ENCODE measurements around the gene SOAT2.
"Not testable (repeated sequence)": the region's sequence is repeated elsewhere in the genome, so short reads cannot be mapped to it uniquely, and the experiment has no call there.

SOAT2 gene

DNA sequence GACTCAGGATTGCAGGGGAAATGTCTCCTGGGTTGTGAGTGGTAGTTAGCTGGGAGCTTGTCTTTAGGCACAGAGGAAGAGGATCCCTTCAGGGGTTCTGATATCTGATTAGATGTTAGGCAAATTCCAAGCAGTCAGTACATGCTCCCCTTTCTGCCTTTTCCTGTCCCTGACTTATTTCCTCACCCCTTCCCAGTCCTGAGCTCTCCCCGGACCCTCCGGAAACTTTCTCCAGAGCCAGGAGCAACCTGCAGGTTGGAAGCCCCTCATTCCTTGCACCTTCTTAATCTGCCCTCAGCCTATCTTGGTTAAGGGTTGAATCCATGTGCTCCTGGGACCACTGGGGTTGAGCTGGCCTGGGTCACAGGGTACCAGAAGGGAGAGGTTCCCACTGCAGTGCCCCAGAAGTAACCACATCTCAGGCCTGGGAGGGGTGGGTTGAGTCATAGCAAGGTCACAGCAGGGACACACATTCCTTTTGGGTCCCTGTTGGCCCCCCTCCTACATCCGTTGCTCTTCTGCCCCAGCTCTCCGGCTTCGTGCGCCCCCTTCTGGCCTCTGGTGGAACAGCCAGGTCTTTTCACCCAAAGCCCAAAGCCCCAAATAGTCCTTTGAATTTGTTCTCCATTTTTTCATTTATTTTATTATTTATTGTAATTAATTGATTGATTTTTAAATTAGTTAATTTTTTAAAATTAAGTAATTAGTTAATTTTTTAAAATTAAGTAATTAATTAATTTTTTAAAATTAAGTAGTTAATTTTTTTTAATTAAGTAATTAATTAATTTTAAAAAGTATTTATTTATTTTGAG is 4.0 kb upstream of the SOAT2 start:
- H3K4me3 ChIP-seq (ENCODE audit: low read length) = no peak overlapping the region

DNA sequence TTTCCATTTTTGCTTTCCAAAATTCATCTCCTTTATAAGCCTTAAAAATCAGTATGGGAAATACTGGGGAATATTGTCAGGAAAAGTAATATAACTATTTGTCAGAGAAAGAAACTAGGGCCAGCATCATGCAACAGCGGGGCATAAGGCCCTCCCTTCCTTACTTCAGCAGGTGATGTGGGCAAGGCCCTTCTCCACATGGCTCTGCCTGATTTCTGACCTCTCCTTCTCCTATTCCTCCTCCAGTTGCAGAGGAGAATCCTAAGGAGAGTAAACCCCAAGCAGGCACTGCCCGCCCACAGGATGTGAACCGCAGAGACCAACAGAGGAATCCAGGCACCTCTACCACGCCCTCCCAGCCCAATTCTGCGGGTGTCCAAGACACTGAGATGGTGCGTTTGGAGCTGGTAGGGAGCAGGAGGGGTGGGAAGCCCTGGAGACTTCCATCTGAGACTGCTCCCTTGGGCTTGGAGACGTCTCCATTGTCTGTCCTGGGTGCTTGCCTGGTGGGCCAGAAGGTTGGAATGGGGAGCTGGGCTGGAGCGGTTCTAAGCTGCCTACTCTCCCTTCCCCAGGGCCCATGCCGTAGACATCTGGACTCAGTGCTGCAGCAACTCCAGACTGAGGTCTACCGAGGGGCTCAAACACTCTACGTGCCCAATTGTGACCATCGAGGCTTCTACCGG is 2.7 kb upstream of the SOAT2 start:
- DNase-seq (ENCODE audit: low read depth, low spot score) = no peak
- no peak overlapping the region for H3K4me3 ChIP-seq (ENCODE audit: low read length)

More for the DNA sequence above, 4.0 kb upstream of the SOAT2 start:
- DNase-seq (ENCODE audit: low read depth, low spot score) = peak; percentile 72

DNA sequence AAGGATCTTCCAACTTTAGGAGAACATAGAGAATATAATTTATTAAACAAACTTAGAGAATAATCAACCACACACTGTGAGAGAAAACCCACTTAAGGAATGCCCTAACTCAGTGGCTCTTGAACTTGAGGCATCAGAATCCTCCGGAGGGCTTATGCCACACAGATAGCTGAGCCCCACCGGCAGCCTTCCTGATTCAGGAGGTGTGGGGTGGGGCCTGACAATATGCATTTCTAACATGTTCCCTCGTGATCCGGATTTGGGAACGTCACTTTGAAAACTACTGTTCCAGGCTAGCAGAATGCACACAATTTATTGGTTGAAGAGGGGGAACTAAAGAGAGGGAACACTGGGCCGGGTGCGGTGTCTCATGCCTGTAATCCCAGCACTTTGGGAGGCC is 2.0 kb upstream of the SOAT2 start:
- DNase-seq (ENCODE audit: low read depth, low spot score) = no peak
- H3K4me3 ChIP-seq (ENCODE audit: low read length) = no peak overlapping the region

DNA sequence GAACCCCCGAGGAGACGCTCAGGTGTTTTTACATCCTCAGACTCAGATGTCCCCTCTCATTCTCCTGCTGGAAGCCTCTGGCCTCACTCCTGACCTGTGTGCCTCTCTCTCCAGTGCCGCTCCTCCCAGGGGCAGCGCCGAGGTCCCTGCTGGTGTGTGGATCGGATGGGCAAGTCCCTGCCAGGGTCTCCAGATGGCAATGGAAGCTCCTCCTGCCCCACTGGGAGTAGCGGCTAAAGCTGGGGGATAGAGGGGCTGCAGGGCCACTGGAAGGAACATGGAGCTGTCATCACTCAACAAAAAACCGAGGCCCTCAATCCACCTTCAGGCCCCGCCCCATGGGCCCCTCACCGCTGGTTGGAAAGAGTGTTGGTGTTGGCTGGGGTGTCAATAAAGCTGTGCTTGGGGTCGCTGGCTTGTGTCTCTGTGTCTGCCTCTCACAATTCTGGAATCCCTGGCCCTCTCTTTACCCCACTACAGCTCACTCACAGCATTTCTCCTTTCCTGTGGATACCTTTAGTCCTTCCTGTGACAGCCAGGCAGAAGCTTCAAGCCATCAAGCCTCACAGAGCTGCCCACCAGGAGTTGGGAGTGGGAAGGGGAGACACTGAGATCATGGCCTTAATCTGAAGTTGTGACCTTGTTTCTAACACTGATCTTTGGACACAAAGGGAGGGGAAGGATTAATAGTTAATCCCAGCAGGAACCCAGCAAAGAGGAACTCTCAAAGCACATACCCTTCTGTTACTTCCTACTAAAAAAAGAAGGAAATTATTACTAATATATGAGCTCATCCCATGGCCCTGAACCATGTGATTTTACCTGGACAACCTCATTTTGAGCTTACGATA is 1.1 kb upstream of the SOAT2 start:
- DNase-seq (ENCODE audit: low read depth, low spot score) = no peak
- H3K4me3 ChIP-seq (ENCODE audit: low read length) = no peak overlapping the region

DNA sequence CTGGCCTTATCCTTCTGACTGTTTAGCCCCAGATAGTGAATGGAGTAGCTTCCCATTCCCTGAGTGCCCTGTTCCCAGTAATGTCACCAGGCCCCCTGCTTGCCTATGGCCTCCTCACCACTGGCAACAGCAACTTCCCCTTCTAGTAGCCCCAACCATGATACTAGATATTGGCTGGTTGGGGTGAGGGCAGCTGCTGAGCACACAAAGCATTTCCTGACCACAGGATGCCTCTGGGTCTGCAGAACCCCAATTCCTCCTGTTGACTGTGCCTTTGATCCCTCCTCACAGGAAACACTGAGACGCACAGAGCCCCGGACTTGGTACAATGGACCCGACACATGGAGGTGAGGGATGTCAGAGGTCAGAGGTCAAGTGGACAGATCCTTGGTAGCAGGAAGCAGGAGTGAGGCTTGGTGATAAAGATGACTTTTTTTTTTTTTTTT is 597 bp downstream of the SOAT2 start:
- peak; percentile 41 for DNase-seq (ENCODE audit: low read depth, low spot score)

DNA sequence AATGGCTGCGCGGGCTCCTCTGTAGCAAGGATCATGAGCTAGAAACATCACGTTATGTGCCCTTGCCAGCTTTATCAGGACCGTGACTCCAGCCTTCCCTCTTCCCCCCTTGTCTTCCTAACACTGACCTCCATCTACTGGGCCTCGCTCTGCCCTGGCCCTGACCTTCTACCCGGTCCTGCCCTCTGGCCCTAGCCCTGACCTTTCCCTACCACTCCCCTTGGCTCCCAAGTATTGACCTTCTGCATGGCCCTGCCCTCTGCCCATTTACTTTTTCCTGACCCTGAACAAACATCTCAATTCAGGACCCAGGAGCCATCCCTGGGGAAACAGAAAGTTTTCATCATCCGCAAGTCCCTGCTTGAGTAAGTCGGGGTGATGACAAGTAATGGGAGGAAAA is 2.0 kb downstream of the SOAT2 start:
- H3K4me3 ChIP-seq (ENCODE audit: low read length) = no peak overlapping the region
- no peak for DNase-seq (ENCODE audit: low read depth, low spot score)

More for the DNA sequence above, 597 bp downstream of the SOAT2 start:
- H3K4me3 ChIP-seq (ENCODE audit: low read length) = no peak overlapping the region

DNA sequence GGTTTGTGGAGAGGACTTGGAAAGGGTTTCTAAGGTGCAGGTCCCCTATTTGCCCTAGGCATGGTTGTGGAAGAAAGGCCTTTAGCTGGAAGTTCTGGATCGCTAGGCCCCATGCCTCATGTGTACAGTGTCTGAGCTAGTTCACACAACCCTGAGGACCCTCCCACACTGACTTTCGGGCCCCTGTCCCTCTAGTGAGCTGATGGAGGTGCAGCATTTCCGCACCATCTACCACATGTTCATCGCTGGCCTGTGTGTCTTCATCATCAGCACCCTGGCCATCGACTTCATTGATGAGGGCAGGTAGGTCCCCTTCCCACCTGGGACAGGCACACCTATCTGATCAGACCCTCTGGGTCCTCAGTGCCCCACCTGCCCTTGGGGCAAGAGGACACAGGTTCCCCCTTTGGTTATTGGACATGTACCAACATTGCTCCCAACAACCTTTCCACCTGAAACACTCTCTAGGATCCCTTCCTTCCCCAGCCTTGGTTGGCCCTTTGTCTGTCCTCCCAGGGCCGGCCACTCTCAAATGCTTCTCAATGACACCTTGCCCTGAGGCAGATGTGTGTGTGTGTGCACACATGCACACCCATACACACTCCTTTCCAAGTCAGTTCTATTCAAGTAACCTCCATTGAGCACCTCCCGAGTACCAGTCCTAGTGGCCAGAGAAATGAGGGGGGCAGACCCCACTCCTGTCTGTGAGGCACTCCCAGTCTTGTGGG is 2.6 kb downstream of the SOAT2 start:
- no peak overlapping the region for H3K4me3 ChIP-seq (ENCODE audit: low read length)
- DNase-seq (ENCODE audit: low read depth, low spot score) = no peak

DNA sequence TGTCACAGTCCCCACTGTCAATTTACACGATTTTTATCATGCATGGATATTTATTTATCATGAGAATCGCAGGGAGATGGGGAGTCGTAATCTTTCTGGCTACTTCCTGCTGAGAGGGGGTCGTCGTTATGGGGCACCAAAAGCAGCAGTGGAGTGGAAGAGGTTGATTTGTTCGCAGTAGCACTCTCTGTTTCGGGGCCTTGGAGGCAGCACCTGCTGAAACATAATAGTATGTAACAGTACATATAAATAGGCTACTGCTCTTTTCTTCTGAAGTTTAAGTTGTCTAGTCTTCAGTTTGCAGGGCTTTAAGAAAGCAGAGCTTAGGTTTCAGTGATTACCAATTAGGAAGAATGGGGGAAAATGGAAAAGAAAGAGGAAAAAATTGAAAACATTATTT is 3.8 kb downstream of the SOAT2 start:
- no peak for DNase-seq (ENCODE audit: low read depth, low spot score)
- no peak overlapping the region for H3K4me3 ChIP-seq (ENCODE audit: low read length)

DNA sequence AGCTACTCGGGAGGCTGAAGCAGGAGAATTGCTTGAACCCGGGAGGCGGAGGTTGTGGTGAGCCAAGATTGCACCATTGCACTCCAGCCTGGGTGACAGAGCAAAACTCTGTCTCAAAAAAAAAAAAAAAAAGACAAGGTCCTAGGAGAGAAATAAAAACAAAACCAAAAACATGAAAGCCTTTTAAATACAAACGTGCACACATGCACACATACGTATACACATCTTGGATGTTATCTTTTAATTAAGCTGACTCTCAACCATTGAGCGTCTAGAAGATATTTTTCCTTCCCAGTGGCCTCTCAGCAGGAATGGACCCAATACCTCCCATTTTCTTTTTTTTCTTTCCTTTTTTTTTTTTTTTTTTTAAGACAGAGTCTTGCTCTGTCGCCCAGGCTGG is 9.1 kb downstream of the SOAT2 start:
- not testable (repeated sequence) for DNase-seq (ENCODE audit: low read depth, low spot score); H3K4me3 ChIP-seq (ENCODE audit: low read length)

DNA sequence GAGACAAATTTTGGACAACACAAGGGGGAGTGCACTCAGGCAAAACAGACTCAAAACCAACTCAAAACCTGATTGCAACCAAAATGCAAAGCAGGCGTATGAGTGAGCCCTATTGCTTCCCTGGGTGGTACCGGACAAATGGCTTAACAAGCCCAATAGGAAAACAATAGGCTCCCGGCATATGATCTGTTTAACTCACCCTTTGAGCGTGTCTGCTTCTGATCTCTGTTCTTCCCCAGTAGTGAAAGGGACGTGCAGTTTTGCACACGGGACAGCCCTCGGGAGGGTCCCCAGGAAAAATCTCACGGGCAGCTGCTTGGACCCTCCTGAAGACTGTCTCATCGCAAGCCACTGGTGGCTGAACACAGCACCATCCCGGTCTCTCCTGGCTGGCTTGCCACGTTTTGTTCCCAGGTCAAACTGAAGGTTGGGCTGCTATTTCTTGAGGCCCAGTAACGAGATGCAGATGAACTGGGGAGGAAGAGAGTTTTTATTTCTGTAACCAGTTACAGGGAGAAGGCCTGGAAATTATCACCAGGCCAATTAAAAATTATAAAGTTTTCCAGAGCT is 9.9 kb downstream of the SOAT2 start:
- DNase-seq (ENCODE audit: low read depth, low spot score) = no peak
- H3K4me3 ChIP-seq (ENCODE audit: low read length) = no peak overlapping the region

DNA sequence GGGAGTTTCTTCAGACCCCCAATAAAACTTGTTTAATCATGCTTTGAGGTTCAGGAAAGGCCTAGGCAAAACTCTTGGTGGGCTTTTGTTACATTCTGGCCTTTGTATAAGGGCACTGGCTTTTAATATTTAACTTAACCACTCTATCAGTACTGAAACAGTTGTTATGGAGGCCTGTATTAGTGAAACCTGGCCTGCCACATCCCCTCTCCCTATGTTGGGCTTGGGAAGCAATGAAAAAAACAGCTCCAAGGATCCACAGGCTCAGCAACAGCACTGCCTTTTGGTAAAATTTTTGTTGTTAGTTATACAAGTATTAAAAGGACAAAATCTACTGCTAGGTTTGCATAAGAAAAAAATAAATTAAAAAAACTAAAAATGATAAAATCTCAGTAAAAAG is 10.7 kb downstream of the SOAT2 start:
- no peak overlapping the region for H3K4me3 ChIP-seq (ENCODE audit: low read length)
- no peak for DNase-seq (ENCODE audit: low read depth, low spot score)

DNA sequence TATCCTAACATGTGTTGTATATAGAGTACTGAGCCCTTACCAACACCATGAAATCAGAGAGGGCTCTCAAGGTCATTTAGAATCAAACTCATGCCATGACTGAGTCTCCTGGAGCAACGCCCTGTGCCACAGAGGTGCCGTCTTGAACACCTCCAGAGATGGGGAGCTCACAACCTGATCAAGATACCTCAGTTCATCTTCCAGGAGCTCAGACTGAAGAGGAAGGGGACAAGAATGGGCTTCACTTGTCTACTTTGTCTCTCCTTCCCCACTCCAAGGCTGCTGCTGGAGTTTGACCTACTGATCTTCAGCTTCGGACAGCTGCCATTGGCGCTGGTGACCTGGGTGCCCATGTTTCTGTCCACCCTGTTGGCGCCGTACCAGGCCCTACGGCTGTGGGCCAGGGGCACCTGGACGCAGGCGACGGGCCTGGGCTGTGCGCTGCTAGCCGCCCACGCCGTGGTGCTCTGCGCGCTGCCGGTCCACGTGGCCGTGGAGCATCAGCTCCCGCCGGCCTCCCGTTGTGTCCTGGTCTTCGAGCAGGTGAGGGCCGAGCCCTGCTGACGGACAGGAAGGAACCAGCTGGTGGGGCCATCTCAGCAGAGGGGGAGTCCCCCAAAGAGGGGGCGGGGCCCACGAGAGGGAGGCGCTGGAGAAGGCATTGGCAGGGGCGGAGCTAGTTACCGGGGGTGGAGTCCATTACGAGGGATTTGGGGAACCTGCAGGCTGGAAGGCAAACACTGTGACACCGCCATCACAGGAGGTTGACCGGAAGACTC is 12.0 kb downstream of the SOAT2 start:
- H3K4me3 ChIP-seq (ENCODE audit: low read length) = no peak overlapping the region
- no peak for DNase-seq (ENCODE audit: low read depth, low spot score)

DNA sequence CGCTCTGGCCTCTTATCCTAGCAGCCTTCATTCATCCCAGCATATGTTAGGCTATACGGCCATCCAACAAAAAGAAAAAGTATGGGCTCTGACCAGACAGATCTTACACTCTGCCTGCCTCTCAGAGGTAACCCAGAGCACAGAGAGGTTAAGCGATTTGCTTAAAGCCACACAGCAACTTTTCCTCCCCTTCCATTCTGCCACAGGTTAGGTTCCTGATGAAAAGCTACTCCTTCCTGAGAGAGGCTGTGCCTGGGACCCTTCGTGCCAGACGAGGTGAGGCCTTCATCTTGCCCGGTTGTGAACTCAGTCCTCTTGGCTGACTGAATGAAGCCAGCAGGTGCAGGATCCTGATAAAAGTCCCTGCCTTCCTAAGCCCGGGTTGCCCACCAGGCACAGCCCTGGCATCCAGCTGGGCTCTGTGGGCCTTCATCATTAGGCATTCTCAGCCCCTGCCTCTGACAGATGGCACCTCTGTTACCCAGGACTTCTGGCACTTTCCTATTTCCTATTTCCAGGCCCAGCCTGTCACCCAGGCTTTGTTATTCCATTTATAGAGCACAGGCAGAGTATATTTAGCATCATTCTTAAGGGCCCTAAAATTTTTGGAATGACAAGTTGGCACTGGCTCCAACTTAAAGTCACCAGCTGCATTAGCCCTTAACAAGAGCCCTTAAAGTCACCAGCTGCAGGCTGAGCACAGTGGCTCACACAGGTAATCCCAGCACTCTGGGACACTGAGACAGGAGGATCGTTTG is 12.8 kb downstream of the SOAT2 start:
- no peak overlapping the region for H3K4me3 ChIP-seq (ENCODE audit: low read length)
- no peak for DNase-seq (ENCODE audit: low read depth, low spot score)

DNA sequence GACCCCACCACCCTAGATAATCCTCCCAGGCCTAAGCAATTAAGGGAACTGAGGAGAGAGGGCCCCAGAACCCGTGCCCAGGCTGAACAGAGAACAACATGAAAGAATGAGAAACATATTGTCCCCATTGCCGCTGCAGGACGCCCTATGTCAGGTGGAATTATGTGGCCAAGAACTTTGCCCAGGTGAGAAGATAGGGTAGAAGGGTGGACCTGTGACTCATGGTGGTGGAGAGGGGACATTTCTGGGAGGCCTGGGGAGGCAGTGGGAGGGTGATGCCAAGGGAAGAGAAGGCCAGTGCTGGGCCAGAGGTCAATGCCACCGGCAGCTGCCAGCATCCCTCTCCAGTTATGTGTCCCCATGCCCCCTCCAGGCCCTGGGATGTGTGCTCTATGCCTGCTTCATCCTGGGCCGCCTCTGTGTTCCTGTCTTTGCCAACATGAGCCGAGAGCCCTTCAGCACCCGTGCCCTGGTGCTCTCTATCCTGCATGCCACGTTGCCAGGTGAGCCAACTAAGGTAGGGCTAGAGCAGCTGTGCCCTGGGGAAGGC is 15.5 kb downstream of the SOAT2 start:
- no peak for DNase-seq (ENCODE audit: low read depth, low spot score)
- H3K4me3 ChIP-seq (ENCODE audit: low read length) = no peak overlapping the region

DNA sequence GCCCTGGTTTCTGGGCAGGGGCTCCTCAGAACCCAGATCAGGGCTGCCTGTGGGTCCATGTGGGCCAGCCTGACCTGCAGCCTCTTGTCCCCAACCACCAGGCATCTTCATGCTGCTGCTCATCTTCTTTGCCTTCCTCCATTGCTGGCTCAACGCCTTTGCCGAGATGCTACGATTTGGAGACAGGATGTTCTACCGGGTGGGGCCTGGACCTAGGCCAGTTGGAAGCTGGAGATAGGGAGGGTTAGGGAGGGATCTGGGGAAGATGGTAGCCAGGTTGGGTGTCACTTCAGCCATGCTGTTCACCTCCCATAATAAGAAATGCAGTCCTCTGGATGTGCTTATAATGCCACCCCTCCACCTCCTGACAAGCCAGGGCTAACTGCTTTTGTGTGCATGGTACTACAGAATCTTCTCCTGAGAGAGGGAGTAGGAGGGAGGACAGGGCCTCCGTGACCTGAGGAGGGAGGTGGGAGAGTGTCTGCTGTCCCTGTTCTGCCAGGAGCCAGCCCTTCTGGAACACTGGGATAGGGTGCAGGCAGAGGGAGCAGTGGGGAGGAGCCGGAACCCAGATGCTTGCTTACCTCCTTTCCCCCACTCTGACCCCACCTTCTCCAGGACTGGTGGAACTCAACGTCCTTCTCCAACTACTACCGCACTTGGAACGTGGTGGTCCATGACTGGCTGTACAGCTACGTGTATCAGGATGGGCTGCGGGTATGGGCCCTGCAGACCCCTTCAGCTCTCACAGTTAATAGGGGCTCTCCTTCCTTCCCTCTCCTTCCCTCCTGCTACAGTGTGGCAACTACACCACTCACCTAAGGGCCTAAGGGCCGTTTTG is 17.6 kb downstream of the SOAT2 start:
- no peak overlapping the region for H3K4me3 ChIP-seq (ENCODE audit: low read length)
- no peak for DNase-seq (ENCODE audit: low read depth, low spot score)

DNA sequence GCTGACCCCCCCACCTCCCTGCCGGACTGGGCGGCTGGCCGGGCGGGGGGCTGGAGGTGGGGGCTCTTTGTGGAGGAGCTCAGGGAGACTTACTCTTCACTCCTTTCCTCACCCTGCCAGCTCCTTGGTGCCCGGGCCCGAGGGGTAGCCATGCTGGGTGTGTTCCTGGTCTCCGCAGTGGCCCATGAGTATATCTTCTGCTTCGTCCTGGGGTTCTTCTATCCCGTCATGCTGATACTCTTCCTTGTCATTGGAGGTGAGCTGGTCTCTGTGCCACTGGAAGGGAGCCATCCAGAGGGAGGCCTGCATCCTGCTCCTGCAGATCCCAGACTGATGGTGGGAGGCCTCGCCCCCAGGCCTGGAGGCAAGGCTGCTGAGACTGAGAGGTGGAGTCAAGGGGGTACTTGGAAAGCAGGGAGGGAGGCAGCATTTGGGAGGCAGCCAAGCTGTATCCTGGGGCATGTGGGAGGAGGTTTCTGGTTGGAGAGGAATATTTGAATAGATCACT is 19.7 kb downstream of the SOAT2 start:
- H3K4me3 ChIP-seq (ENCODE audit: low read length) = no peak overlapping the region
- DNase-seq (ENCODE audit: low read depth, low spot score) = no peak
